GM23338 (cell line): ENCODE measurements around the gene CCDC85B. TPM values are rescaled to one million over a fixed set of nuclear protein-coding genes. Genes with fewer than 3 reads are reported as not detected.

Source experiments
- ATAC-seq: fragments of 200-7000 bp; cut with Tn5 transposase; 3 replicates; pipeline ENCODE4 v1.9.1; 2020
- DNase-seq: peaks from one replicate; pipeline ENCODE4 v3.0.0-alpha.2; 2015; ENCODE audit warnings: low spot score
- H2AFZ ChIP-seq: fragments of 200-600 bp; sonication (generic); 2 replicates; pipeline ENCODE4 v1.8.0; 2016; ENCODE audit warnings: antibody characterized with exemption, mild to moderate bottlenecking, moderate library complexity
- H3F3A ChIP-seq: fragments of 200-600 bp; sonication (generic); replicated peaks from 2 replicates; pipeline ENCODE4 v1.8.0; 2017; ENCODE audit warnings: antibody characterized with exemption, mixed run types, low read depth
- H3K27ac ChIP-seq: fragments of 200-600 bp; sonication (generic); 2 replicates; pipeline ENCODE4 v1.6.1; 2016; ENCODE audit warnings: low read depth
- H3K27me3 ChIP-seq: fragments of 200-600 bp; sonication (generic); 2 replicates; pipeline ENCODE4 v1.8.0; 2016; ENCODE audit warnings: mild to moderate bottlenecking, mixed run types, moderate library complexity; ENCODE audit not compliant: insufficient read depth
- H3K36me3 ChIP-seq: fragments of 200-600 bp; sonication (generic); 2 replicates; pipeline ENCODE4 v1.8.0; 2016; ENCODE audit warnings: mild to moderate bottlenecking; ENCODE audit not compliant: insufficient read depth
- H3K4me1 ChIP-seq: fragments of 200-600 bp; sonication (generic); 2 replicates; pipeline ENCODE4 v1.8.0; 2016; ENCODE audit warnings: mild to moderate bottlenecking, moderate library complexity; ENCODE audit not compliant: insufficient read depth
- H3K4me2 ChIP-seq: fragments of 200-600 bp; sonication (generic); 2 replicates; pipeline ENCODE4 v1.7.1; 2017; ENCODE audit warnings: mixed run types
- H3K4me3 ChIP-seq: fragments of 200-600 bp; sonication (generic); 2 replicates; pipeline ENCODE4 v1.6.1; 2016; ENCODE audit warnings: mixed run types
- H3K79me2 ChIP-seq: fragments of 200-600 bp; sonication (generic); replicated peaks from 2 replicates; pipeline ENCODE4 v1.8.0; 2017; ENCODE audit warnings: mild to moderate bottlenecking; ENCODE audit not compliant: insufficient read depth
- H3K9me2 ChIP-seq: fragments of 200-600 bp; sonication (generic); 2 replicates; pipeline ENCODE4 v1.8.0; 2017; ENCODE audit not compliant: insufficient read depth
- H4K20me1 ChIP-seq: fragments of 200-600 bp; sonication (generic); replicated peaks from 2 replicates; pipeline ENCODE4 v1.8.0; 2017; ENCODE audit warnings: mild to moderate bottlenecking; ENCODE audit not compliant: insufficient read depth
- H3K27ac Mint-ChIP-seq: 2 replicates; pipeline ENCODE4 v1.8.0; 2020; ENCODE audit warnings: inconsistent platforms, mild to moderate bottlenecking, moderate library complexity, mixed read lengths
- H3K27me3 Mint-ChIP-seq: 3 replicates; pipeline ENCODE4 v1.8.0; 2022; ENCODE audit warnings: low read depth, mild to moderate bottlenecking, moderate library complexity, mixed read lengths, inconsistent platforms; ENCODE audit not compliant: insufficient read depth, poor library complexity
- H3K36me3 Mint-ChIP-seq: 3 replicates; pipeline ENCODE4 v1.8.0; 2021; ENCODE audit warnings: low read depth, mild to moderate bottlenecking, inconsistent platforms, moderate library complexity, mixed read lengths
- H3K4me1 Mint-ChIP-seq: 3 replicates; pipeline ENCODE4 v1.8.0; 2020; ENCODE audit warnings: mild to moderate bottlenecking, inconsistent platforms, mixed read lengths
- H3K4me3 Mint-ChIP-seq: 3 replicates; pipeline ENCODE4 v1.8.0; 2021; ENCODE audit warnings: moderate library complexity, mild to moderate bottlenecking, inconsistent platforms, mixed read lengths
- H3K9me3 Mint-ChIP-seq: 3 replicates; pipeline ENCODE4 v1.8.0; 2020; ENCODE audit warnings: moderate library complexity, mild to moderate bottlenecking, inconsistent platforms, mixed read lengths
- CREB1 ChIP-seq: fragments of 250-450 bp; sonication (Bioruptor Pico); IDR thresholded peaks from 2 replicates; pipeline ENCODE4 v1.5.0; 2020; ENCODE audit warnings: low read depth, mild to moderate bottlenecking, moderate library complexity
- CTCF ChIP-seq, 2 experiments: fragments of 200-600 bp in 1 of 2; sonication (generic) in 1 of 2; conservative IDR thresholded peaks; 2 replicates each; pipeline versions ENCODE4 v1.5.1 to v1.6.1; 2016 to 2017; ENCODE audit warnings: antibody characterized with exemption in 2 of 2, low read depth in 2 of 2, mild to moderate bottlenecking in 2 of 2, moderate library complexity in 1 of 2
- ETS1 ChIP-seq: IDR thresholded peaks from 2 replicates; pipeline ENCODE4 v1.6.1; 2016; ENCODE audit warnings: antibody characterized with exemption
- EZH2 ChIP-seq: fragments of 200-600 bp; sonication (generic); IDR thresholded peaks from one replicate; pipeline ENCODE4 v1.8.0; 2017; ENCODE audit warnings: antibody characterized with exemption, mild to moderate bottlenecking, low read depth; ENCODE audit not compliant: unreplicated experiment
- EZH2phosphoT487 ChIP-seq: fragments of 200-600 bp; sonication (generic); IDR thresholded peaks from one replicate; pipeline ENCODE4 v1.8.1; 2018; ENCODE audit warnings: antibody characterized with exemption; ENCODE audit not compliant: unreplicated experiment
- POLR2AphosphoS5 ChIP-seq: IDR thresholded peaks from 2 replicates; pipeline ENCODE4 v1.6.1; 2016; ENCODE audit warnings: antibody characterized with exemption, low read depth
- REST ChIP-seq: IDR thresholded peaks from one replicate; pipeline ENCODE4 v1.6.1; 2018; ENCODE audit warnings: antibody characterized with exemption; ENCODE audit not compliant: unreplicated experiment
- STAT1 ChIP-seq: IDR thresholded peaks from one replicate; pipeline ENCODE4 v1.6.1; 2016; ENCODE audit warnings: antibody characterized with exemption; ENCODE audit not compliant: unreplicated experiment
- ZNF114 ChIP-seq: fragments of 250-450 bp; sonication (Bioruptor Pico); IDR thresholded peaks from 2 replicates; pipeline ENCODE4 v1.5.0; 2020; ENCODE audit warnings: mild to moderate bottlenecking, moderate library complexity
- ZNF331 ChIP-seq: fragments of 250-450 bp; sonication (Bioruptor Pico); IDR thresholded peaks from 2 replicates; pipeline ENCODE4 v1.5.0; 2020; ENCODE audit warnings: low read depth, mild to moderate bottlenecking, moderate library complexity
- ZNF462 ChIP-seq: fragments of 250-450 bp; sonication (Bioruptor Pico); IDR thresholded peaks from 2 replicates; pipeline ENCODE4 v1.5.0; 2020; ENCODE audit warnings: mild to moderate bottlenecking, moderate library complexity
- polyA plus RNA-seq: library from polyadenylated mRNA; unstranded; fragments of >200 nt; fragmentation: Nextera tagmentation; extraction: Ambion mirVana; gene quantifications from 2 replicates; pipeline ENCODE4 v1.2.1, GENCODE V29; 2016
- total RNA-seq: library from RNA; depleted of rRNA; stranded (reverse); fragments of >200 nt; shearing (Covaris generic); gene quantifications from 2 replicates; pipeline ENCODE4 v1.2.3, GENCODE V29; 2014

The CCDC85B gene
- total and polyA plus RNA-seq, 2 experiments from 2014 or later, result 54.5 to 66.3 TPM

- no peak for TF ChIP-seq ZNF462 (CRISPR knock-in tag)
Observed at GRCh38 chr11:65934014-65934413, 43.5 kb downstream of the CCDC85B start (continued).

- Mint-ChIP-seq H3K4me1 (peaks cover 8% of the 10 kb centered on the region; the same call in 2 of the 3 replicates), H3K4me3 (no peak overlapping the region), H3K27ac (no peak overlapping the region), H3K36me3 (no peaks in the 10 kb centered on the region), H3K27me3 (peaks cover 11% of the 10 kb centered on the region), H3K9me3 (no peaks in the 10 kb centered on the region)
- H3K36me3 ChIP-seq, result no peaks in the 10 kb centered on the region
- H2AFZ ChIP-seq, result peak overlapping the region; percentile 48; the same call in 1 of the 2 replicates
- no peak overlapping the region for H3K4me3 ChIP-seq
- ATAC-seq (no peak), DNase-seq (no peak)
- H3K79me2 ChIP-seq, result no peaks in the 10 kb centered on the region
- H3K4me1 ChIP-seq, result no peaks in the 10 kb centered on the region
- H3K4me2 ChIP-seq, result no peak overlapping the region
- H3K27me3 ChIP-seq, result no peaks in the 10 kb centered on the region
- no peaks in the 10 kb centered on the region for H4K20me1 ChIP-seq
- H3K27ac ChIP-seq, result no peak overlapping the region
- H3F3A ChIP-seq, result no peaks in the 10 kb centered on the region
- H3K9me2 ChIP-seq, result no peaks in the 10 kb centered on the region
- TF ChIP-seq STAT1 (no peak), ZNF114 (CRISPR knock-in tag) (no peak), EZH2 (no peak), ZNF331 (CRISPR knock-in tag) (no peak), CTCF (conservative IDR thresholded peaks at IDR 0.05; ENCODE audit: low read depth in 2 of 2) (no peak), EZH2phosphoT487 (no peak), ETS1 (no peak), POLR2AphosphoS5 (no peak), CREB1 (CRISPR knock-in tag) (no peak), REST (no peak)
Observed at GRCh38 chr11:65937766-65938165, 47.3 kb downstream of the CCDC85B start.
